Measurements from ENCODE around the gene FAM110A.
"Not testable (repeated sequence)": the region's sequence is repeated elsewhere in the genome, so short reads cannot be mapped to it uniquely, and the experiment has no call there.

FAM110A gene

GRCh38 chr20:877814-878213 is 44.3 kb downstream of the FAM110A start:
- no peak for DNase-seq

DNA sequence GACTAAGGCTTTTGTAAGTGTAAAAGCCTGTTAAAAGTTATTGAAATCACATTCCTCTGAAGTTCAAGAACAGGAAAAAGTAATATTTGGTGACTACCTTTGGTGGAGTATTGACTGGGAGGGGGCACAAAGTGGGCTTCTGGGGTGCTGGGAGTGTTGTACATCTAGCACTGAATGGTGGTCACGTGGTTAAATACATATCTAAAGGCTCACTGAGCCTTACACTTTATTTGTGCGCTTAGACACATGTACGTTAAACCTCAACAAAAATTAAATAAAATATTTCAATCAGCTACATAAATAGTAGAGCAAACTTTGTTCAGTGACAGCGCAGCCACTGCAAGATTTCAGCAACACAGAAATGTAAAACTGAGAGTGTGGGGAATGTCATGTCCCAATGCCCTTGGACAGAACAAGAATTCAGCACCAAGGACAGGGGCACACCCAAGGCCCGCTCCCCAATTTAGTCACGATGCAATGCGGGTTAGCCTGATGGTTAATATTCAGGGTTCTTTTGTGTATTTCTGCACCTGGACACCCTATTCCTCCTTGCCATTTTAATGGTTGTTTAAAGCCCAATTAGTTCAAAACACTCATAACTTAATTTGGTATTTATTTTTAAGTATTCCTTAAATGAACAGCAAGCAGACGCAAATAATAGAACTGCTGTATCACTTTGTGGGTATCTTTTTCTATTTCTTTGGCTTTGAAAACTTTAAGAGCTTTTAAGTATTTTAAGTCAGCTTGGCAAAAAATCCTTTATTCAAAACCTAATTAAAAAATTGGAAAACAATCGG is 45.2 kb downstream of the FAM110A start:
- peak; percentile 19 for DNase-seq

DNA sequence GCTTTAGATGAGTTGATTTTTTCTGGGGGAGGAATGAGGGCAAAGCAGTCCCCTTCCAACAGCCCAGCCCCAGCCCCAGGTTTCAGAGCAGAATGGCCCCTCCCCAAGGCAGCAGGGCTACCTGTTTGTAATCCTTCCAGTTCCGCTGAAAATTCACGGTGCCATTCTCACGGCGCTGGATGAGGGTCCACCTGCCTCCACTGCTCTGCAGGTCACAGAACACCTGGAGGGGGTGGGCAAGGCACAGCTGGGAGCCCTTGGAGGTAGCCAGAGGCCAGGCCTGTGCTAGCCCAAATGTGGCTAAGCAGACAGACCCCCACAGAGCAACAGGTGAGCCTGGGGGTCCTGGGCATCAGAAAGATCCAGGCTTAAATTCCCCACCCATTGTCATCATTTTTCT is 46.1 kb downstream of the FAM110A start:
- DNase-seq: no peak

- peak; percentile 16 for DNase-seq
Observed at GRCh38 chr20:881051-881782, 47.7 kb downstream of the FAM110A start.

GRCh38 chr20:881783-882144 is 48.2 kb downstream of the FAM110A start:
- DNase-seq: no peak

- peak; percentile 9 for DNase-seq
Observed at GRCh38 chr20:884983-885952, 51.8 kb downstream of the FAM110A start.

DNA sequence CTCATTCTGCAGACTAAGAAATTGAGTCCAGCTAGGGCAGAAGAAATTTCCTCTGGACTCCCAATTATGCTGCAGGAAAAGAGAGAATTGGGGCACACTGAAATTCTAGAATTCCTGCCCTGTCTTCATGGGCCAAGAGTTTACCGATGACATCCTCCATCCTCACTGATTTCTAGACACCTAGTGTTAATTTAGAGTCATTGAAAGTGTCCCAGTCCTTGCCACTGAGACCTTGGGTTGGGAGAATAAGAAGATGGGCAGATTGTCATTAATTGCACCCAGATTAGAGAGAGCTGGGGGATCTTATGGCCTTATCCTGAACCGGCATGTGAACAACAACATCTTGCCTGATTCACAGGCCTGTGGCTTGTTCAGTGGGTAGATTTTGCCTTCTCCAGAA is 53.6 kb downstream of the FAM110A start:
- DNase-seq: no peak

DNA sequence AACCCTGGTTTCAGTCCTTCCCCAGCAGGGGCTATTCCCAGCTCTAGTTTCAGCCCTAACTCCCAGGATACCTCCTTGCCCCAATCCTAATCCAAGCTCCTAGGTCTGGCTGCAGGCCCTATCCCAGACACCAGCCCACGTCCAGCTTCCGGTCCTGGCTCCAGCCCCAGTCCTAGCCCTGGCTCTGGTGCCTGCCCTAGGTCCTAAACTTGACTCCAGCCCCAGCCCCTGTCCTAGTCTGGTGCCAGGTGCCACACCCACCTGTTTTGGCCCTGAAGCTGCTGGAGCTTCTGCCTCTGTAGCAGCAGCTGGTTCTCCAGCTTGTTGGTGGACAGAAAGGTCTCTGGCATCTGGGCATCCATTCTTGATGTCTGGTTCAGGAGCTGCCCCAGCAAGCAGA is 54.5 kb downstream of the FAM110A start:
- no peak for DNase-seq

- no peak for DNase-seq
Observed at GRCh38 chr20:889106-889505, 55.6 kb downstream of the FAM110A start.

GRCh38 chr20:889932-890463 is 56.5 kb downstream of the FAM110A start:
- DNase-seq: no peak

- DNase-seq: no peak
Observed at GRCh38 chr20:890666-891057, 57.1 kb downstream of the FAM110A start.

DNA sequence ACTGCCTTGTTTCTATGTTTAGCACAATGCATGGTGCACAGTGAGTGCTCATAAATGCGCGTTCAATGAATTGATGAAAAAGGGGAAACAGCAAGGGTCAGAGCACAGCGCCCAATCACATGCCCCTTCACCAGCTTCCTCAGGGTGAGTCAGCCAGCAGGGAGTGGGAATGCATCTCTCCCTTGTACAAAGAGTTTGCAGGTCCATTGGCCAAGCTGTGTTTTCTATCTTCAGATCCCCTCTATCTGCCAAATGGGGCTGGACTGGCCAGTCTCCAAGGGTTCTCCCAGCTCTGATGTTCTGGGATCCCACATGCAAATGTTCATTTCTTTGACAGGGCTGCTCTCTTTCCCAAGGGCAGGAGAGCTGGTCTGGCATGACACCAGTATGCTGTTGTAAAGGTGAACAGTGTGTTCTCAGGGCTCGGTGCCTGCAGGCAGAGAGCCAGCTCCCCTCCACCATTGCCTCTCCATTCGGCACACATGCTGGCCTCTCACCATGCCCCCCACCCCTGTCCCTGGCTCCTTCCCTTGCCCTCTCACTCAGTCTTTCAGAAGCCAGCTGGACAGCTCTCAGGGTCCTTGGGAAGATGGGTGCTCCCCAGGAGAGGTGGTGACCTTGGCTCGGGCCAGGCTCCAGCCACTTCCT is 57.7 kb downstream of the FAM110A start:
- no peak for DNase-seq

DNA sequence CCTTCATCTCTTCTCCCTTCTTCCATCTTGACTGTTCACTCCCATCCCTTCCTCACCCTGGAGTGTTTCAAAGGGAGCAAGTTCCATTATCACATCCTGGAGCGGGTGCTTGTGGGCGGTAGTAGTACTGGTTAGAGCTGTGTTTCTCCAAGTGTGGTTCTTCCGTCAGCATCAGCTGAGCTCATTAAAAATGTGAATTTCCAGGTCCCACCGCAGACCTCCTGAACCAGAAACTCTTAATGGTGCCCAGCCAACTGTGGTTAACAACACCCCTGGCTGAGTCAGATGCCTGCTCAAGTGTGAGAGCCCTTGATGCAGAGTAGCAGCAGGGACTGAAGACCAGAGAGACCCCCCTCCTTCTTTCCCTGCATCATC is 58.2 kb downstream of the FAM110A start:
- DNase-seq: no peak

DNA sequence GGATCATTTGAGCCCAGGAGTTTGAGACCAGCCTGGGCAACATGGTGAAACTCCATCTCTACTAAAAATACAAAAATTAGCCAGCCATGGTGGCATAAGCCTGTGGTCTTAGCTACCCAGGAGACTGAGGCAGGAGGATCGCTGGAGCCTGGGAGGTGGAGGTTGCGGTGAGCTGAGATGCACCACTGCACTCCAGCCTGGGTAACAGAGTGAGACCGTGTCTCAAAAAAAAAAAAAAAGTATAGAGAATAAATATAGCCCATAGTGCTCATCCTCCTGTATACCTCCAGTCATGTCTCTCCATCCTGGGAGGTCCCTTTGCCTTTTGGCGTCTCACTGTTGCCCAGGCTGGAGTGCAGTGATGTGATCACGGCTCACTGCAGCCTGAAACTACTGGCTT is 58.9 kb downstream of the FAM110A start:
- not testable (repeated sequence) for DNase-seq
